Activated CD4-positive, alpha-beta T cell treated with anti-CD3 and anti-CD28 coated beads, Interleukin-2, amount 50 U/mL, for 4 hours (primary cell): Measurements from ENCODE around the gene METRN.
A peak's percentile ranks its signal among the peaks of the same experiment; 100 is the strongest.
"Not testable (repeated sequence)": the region's sequence is repeated elsewhere in the genome, so short reads cannot be mapped to it uniquely, and the experiment has no call there.

ENCODE experiments used
- DNase-seq, 2 experiments: peaks; one replicate each; pipeline ENCODE4 v3.0.0-alpha.2; 2020

Gene METRN

GRCh38 chr16:678209-678857 is 36.6 kb upstream of the METRN start:
- no peak for DNase-seq

DNA sequence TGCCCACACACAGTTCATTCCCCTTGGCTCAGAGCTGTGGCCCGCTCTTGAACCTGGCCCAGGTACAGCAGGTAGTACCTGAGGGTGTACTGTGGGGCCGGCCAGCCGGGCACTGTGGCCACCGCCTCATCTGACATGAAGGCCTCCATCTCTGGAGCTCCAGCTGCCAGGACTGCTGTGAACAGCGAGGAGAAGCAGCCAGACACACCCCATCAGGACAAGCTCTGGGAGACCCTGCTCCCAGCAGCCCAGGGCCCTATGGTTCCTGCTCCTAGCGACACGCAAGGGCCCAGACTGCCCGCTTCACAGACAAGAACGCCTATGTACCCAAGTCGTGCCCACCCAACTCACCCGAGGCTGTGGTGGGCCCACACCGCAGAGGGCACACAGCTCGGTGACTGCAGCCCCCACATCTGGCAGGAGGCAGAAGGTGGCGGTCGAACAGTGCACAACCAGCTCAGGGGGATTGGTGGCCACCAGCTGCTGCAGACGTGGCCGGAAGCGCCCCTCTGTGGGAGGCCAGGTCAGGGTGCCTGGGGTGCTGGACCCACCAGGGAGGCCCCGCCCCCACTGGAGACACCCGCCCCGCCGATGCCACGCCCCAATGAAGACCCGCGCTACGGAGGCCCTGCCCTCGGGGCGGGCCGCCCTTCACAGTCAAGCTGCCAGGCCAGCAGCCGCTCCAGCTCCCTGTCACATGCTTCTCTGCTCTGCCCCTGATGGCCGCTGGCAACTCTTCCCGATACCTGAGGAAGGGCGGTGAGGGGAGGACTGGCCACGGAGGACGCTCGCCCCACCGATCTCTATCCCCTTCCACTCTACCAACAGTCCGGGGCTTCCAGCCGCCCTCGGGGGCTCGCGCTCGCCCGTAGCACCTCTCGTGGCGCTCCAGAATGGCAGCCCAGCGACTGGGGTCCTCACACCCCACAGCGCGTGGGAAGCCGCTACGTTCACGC is 35.8 kb upstream of the METRN start:
- DNase-seq: peak in 1 of 2 experiments; percentile 39

GRCh38 chr16:679814-680624 is 34.9 kb upstream of the METRN start, which contains the start of gene STUB1:
STUB1 (plus strand) TSS chr16:680410; CDS start chr16:680526, 116 bp downstream.
- DNase-seq: peak; percentile 88 to 90

- no peak for DNase-seq
Measured at GRCh38 chr16:680625-680945, 34.3 kb upstream of the METRN start.

- DNase-seq: no peak
Measured at GRCh38 chr16:680967-681745, 33.8 kb upstream of the METRN start.

- no peak for DNase-seq
Measured at GRCh38 chr16:681746-682427, 33.0 kb upstream of the METRN start.

DNA sequence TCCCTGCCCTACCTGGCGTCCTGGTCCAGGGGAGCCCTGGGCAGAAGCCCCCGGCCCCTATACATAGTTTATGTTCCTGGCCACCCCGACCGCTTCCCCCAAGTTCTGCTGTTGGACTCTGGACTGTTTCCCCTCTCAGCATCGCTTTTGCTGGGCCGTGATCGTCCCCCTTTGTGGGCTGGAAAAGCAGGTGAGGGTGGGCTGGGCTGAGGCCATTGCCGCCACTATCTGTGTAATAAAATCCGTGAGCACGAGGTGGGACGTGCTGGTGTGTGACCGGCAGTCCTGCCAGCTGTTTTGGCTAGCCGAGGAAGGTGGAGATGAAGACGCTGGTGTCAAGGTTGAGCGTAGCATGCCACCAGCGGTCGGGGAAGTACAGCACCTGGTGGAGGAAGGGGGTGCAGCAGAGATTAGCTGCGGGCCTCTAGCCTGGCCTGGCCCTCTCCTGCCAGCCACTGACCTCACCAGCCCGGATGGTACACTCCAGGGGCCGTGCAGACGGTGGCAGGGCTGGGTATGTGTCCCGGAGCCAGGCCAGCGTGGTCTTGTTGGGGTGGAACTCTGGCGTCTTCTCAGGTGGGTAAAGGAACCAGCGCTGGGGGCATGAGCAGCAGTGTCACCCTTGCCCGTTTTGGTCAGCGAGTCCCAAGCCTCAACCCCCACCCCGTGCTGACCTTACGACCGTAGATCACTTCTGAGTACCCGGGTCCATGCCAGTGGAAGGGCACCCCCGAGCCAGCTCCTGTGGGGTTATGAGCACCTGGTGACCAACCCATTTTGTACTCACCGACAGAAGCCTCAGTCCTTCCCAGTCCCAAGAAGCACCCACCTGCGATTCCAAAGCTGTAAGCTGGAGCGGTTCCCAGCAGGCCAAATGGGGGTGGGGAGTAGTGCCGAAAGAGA is 32.2 kb upstream of the METRN start:
- no peak for DNase-seq

- DNase-seq: no peak
Measured at GRCh38 chr16:683396-684070, 31.4 kb upstream of the METRN start.

- DNase-seq: peak; percentile 93 to 95
Measured at GRCh38 chr16:684071-684794, 30.7 kb upstream of the METRN start, which contains the start of gene JMJD8. JMJD8 (minus strand) TSS chr16:684334; CDS start chr16:684319, 15 bp downstream.

DNA sequence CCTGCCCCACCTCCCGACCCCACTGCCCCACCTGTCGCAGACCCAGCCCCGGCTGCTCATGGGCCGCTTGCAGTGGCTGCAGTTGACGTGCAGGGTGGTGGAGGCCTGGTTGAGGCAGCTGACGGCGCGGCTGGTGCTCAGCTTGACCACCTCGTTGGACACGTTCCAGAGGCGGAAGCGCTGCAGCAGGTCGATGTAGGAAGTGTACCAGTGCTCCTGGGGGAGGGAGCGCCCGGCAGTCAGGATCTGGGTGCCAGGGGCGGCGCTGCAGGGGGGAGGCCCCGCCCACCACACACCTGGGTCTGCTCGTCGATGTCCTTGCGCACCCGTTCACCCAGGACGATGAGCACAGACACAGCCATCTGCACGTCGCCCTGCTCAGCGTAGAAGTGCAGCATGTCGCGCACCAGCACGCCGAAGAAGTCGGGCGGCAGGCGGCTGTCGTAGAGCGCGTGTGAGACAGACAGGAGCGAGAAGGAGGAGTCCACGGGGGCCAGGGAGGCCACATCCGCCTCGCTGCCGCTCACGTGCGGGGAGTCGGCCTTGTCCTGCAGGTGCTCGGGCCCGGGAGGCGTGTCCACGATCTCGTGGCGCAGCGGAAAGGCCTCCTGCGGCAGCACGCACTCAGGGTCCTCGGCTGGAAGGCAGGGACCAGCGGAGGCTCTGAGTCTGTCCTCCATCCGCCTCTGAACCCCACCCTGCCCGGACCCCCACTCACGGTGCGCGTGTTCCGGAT is 29.8 kb upstream of the METRN start:
- no peak for DNase-seq

GRCh38 chr16:685967-686366 is 29.0 kb upstream of the METRN start:
- no peak for DNase-seq

GRCh38 chr16:686459-687260 is 28.3 kb upstream of the METRN start:
- no peak for DNase-seq

GRCh38 chr16:687499-687898 is 27.4 kb upstream of the METRN start:
- DNase-seq: no peak

GRCh38 chr16:689175-689897 is 25.6 kb upstream of the METRN start:
- DNase-seq: no peak

DNA sequence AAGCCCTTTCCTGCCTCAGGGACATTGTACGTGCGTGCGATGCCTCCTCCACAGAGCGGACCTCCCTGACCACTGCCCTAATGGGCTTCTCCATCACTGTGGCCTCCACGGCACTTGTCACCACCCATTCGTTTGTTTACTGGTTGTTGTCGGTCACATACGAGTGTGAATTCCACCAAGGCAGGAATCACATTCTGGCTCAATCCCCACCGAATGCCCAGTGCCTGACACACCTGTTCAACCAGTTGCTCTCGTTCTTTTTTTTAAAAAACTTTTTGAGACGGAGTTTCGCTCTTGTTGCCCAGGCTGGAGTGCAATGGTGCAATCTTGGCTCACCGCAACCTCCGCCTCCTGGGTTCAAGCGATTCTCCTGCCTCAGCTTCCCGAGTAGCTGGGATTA is 23.7 kb upstream of the METRN start:
- not testable (repeated sequence) for DNase-seq

- DNase-seq: no peak
Measured at GRCh38 chr16:692356-693108, 22.4 kb upstream of the METRN start.
